Measurements from ENCODE around the gene TPPP3.
"Not testable (repeated sequence)": the region's sequence is repeated elsewhere in the genome, so short reads cannot be mapped to it uniquely, and the experiment has no call there.

TPPP3 gene

DNA sequence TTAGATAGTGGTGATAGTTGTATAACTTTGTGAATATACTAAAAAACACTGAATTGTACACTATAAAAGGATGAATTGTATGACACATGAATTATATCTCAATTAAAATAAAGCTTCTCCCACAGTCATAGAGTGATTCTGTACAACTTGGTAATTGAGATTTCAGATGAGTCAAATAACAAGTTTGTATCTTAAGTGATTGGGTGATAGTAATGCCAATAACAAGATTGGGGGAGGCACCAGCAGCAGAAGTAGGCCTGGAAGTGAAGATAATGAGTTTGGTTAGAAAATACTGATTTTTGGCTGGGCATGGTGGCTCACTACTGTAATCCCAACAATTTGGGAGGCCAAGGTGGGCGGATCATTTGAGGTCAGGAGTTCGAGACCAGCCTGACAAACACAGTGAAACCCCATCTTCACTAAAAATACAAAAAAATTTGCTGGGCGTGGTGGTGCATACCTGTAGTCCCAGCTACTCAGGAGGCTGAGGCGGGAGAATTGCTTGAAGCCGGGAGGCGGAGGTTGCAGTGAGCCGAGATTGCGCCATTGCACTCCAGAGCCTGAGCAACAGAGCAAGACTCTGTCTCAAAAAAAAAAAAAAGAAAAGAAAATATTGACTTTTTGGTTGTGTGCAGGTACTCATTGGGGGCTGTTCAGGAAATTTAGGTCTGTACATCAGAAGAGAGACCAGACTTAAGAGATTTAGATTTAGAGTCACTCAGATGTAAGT, 33.6 kb downstream of the TPPP3 start:
- H2BK5ac ChIP-seq (ENCODE audit: low read depth, low read length, poor library complexity, severe bottlenecking); H2AK5ac ChIP-seq (ENCODE audit: low read length, severe bottlenecking); H3K9ac ChIP-seq (ENCODE audit: low read length); H3K23ac ChIP-seq (ENCODE audit: low read length in 2 of 2); H3K14ac ChIP-seq (ENCODE audit: low read length in 2 of 2); H3K79me1 ChIP-seq (replicated peaks; ENCODE audit: low read length, poor library complexity, severe bottlenecking); H4K8ac ChIP-seq (ENCODE audit: low read length); H3K4me3 ChIP-seq (ENCODE audit: insufficient read depth in 1 of 2, low read depth in 1 of 2, low read length in 2 of 2); H2BK12ac ChIP-seq (ENCODE audit: low read length in 2 of 2); H2AFZ ChIP-seq (ENCODE audit: low read depth, low read length); H3K4me2 ChIP-seq (ENCODE audit: low read length, poor library complexity, severe bottlenecking); H3K36me3 ChIP-seq (ENCODE audit: control insufficient read depth in 1 of 2, insufficient read depth in 2 of 2, low read depth in 1 of 2, low read length in 2 of 2); H3K9me3 ChIP-seq (ENCODE audit: control insufficient read depth, low read length); DNase-seq; H3K27ac ChIP-seq (ENCODE audit: low read length, poor library complexity, severe bottlenecking); H2BK15ac ChIP-seq (ENCODE audit: low read depth, poor library complexity, severe bottlenecking); H2BK120ac ChIP-seq (ENCODE audit: low read depth, low read length); H3K4me1 ChIP-seq (ENCODE audit: control insufficient read depth, insufficient read depth, low read depth, low read length); H4K91ac ChIP-seq (ENCODE audit: low read length); H3K18ac ChIP-seq (ENCODE audit: low read depth in 1 of 2, low read length in 2 of 2); H3K4ac ChIP-seq (ENCODE audit: low read depth in 1 of 2, low read length in 2 of 2): not testable (repeated sequence)
- 90% methylated on average over 8 of the region's 8 CpGs for WGBS
- peaks cover 12 to 46% of the 10 kb centered on the region in 2 experiments for H3K27me3 ChIP-seq (ENCODE audit: control insufficient read depth in 1 of 2, insufficient read depth in 1 of 2, low read length in 2 of 2)

DNA sequence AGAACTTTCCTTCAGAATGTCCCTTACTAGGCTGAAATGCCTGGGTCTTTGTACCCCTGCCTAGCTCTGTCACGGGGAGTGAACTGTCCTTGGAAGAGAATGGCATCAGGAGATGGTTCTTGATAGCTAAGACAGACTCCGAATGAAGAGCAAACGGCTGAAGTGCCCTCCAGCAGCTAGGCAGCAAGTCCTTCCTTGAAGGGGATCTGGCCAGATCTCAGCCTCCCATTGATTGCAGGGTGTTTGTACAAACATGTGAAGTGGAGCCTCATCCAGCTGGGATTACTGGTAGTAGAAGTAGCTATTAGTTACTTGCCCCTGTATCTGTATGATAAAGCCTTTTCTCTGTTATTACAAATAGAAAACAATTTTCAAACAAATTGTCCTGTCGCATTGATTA, 35.7 kb downstream of the TPPP3 start:
- Histone ChIP-seq H3K14ac (ENCODE audit: low read length in 2 of 2) (peak overlapping the region in 1 of 2 experiments; percentile 55), H3K18ac (ENCODE audit: low read depth in 1 of 2, low read length in 2 of 2) (no peak overlapping the region), H4K8ac (ENCODE audit: low read length) (no peak overlapping the region), H3K4me3 (ENCODE audit: insufficient read depth in 1 of 2, low read depth in 1 of 2, low read length in 2 of 2) (no peak overlapping the region), H3K79me1 (replicated peaks; ENCODE audit: low read length, poor library complexity, severe bottlenecking) (no peaks in the 10 kb centered on the region), H2BK12ac (ENCODE audit: low read length in 2 of 2) (no peak overlapping the region), H3K4me2 (ENCODE audit: low read length, poor library complexity, severe bottlenecking) (no peak overlapping the region), H2BK15ac (ENCODE audit: low read depth, poor library complexity, severe bottlenecking) (no peak overlapping the region), H2BK120ac (ENCODE audit: low read depth, low read length) (no peak overlapping the region), H2AK5ac (ENCODE audit: low read length, severe bottlenecking) (no peak overlapping the region), H3K27ac (ENCODE audit: low read length, poor library complexity, severe bottlenecking) (no peak overlapping the region), H2AFZ (ENCODE audit: low read depth, low read length) (no peak overlapping the region), H3K36me3 (ENCODE audit: control insufficient read depth in 1 of 2, insufficient read depth in 2 of 2, low read depth in 1 of 2, low read length in 2 of 2) (no peaks in the 10 kb centered on the region), H3K4me1 (ENCODE audit: control insufficient read depth, insufficient read depth, low read depth, low read length) (no peaks in the 10 kb centered on the region), H3K9me3 (ENCODE audit: control insufficient read depth, low read length) (peaks cover 5% of the 10 kb centered on the region), H3K4ac (ENCODE audit: low read depth in 1 of 2, low read length in 2 of 2) (no peak overlapping the region), H4K91ac (ENCODE audit: low read length) (no peak overlapping the region), H3K27me3 (ENCODE audit: control insufficient read depth in 1 of 2, insufficient read depth in 1 of 2, low read length in 2 of 2) (peaks cover 8 to 43% of the 10 kb centered on the region in 2 experiments), H3K9ac (ENCODE audit: low read length) (no peak overlapping the region), H2BK5ac (ENCODE audit: low read depth, low read length, poor library complexity, severe bottlenecking) (no peak overlapping the region), H3K23ac (ENCODE audit: low read length in 2 of 2) (no peak overlapping the region)
- DNase-seq, result no peak
- WGBS, result 31% methylated on average over 3 of the region's 4 CpGs

DNA sequence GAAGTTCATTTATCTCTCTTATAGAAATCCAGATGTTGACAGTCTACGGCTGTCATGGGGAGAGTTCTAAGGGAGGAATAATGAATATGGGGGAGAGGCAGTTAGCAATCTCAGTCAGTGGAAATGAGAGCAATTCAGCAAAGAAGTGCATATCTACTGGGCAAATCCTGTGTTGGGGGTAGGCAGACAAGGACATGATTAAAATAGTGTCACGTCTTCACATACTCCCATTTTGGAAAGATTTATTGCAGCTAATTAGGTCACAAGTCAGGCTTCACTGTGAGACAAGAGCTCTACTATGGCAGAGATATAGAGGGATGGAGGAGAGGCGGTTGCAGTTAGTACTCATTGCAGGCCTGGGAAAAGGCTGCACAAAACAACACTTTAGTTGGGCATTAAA, 36.9 kb downstream of the TPPP3 start:
- H3K18ac ChIP-seq (ENCODE audit: low read depth in 1 of 2, low read length in 2 of 2), result no peak overlapping the region
- H3K27me3 ChIP-seq (ENCODE audit: control insufficient read depth in 1 of 2, insufficient read depth in 1 of 2, low read length in 2 of 2), result peaks cover 8 to 40% of the 10 kb centered on the region in 2 experiments
- H3K4ac ChIP-seq (ENCODE audit: low read depth in 1 of 2, low read length in 2 of 2), result no peak overlapping the region
- no peak overlapping the region for H3K9ac ChIP-seq (ENCODE audit: low read length)
- H2BK120ac ChIP-seq (ENCODE audit: low read depth, low read length), result no peak overlapping the region
- H3K14ac ChIP-seq (ENCODE audit: low read length in 2 of 2), result no peak overlapping the region
- peaks cover 5% of the 10 kb centered on the region for H3K9me3 ChIP-seq (ENCODE audit: control insufficient read depth, low read length)
- no peaks in the 10 kb centered on the region for H3K79me1 ChIP-seq (replicated peaks; ENCODE audit: low read length, poor library complexity, severe bottlenecking)
- no peak for DNase-seq
- no peaks in the 10 kb centered on the region for H3K4me1 ChIP-seq (ENCODE audit: control insufficient read depth, insufficient read depth, low read depth, low read length)
- H3K27ac ChIP-seq (ENCODE audit: low read length, poor library complexity, severe bottlenecking), result no peak overlapping the region
- no peak overlapping the region for H4K91ac ChIP-seq (ENCODE audit: low read length)
- H2AFZ ChIP-seq (ENCODE audit: low read depth, low read length), result no peak overlapping the region
- no peak overlapping the region for H2AK5ac ChIP-seq (ENCODE audit: low read length, severe bottlenecking)
- H2BK12ac ChIP-seq (ENCODE audit: low read length in 2 of 2), result no peak overlapping the region
- no peaks in the 10 kb centered on the region for H3K36me3 ChIP-seq (ENCODE audit: control insufficient read depth in 1 of 2, insufficient read depth in 2 of 2, low read depth in 1 of 2, low read length in 2 of 2)
- no peak overlapping the region for H4K8ac ChIP-seq (ENCODE audit: low read length)
- no peak overlapping the region for H3K4me3 ChIP-seq (ENCODE audit: insufficient read depth in 1 of 2, low read depth in 1 of 2, low read length in 2 of 2)
- H3K4me2 ChIP-seq (ENCODE audit: low read length, poor library complexity, severe bottlenecking), result no peak overlapping the region
- no peak overlapping the region for H3K23ac ChIP-seq (ENCODE audit: low read length in 2 of 2)
- H2BK5ac ChIP-seq (ENCODE audit: low read depth, low read length, poor library complexity, severe bottlenecking), result no peak overlapping the region
- no peak overlapping the region for H2BK15ac ChIP-seq (ENCODE audit: low read depth, poor library complexity, severe bottlenecking)
- 67% methylated on average over 3 of the region's 3 CpGs for WGBS

DNA sequence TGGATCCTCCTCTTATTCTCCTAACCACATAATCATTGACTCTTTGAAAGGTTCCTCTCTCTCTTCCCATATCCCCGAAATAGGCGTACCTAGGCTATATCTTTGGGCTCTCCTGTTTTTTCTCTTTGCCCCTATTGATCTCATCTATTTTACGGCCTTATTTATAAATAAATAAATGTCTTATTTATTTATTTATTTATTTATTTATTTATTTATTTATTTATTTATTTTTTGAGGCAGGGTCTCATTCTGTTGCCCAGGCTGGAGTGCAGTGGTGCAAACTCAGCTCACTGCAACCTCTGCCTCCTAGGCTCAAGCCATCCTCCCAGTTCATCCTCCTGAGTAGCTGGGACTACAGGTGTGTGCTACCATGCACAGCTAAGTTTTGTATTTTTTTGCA, 40.8 kb downstream of the TPPP3 start:
- not testable (repeated sequence) for H4K8ac ChIP-seq (ENCODE audit: low read length); H3K14ac ChIP-seq (ENCODE audit: low read length in 2 of 2); H3K4me3 ChIP-seq (ENCODE audit: insufficient read depth in 1 of 2, low read depth in 1 of 2, low read length in 2 of 2); H3K4me2 ChIP-seq (ENCODE audit: low read length, poor library complexity, severe bottlenecking); H3K18ac ChIP-seq (ENCODE audit: low read depth in 1 of 2, low read length in 2 of 2); H3K4me1 ChIP-seq (ENCODE audit: control insufficient read depth, insufficient read depth, low read depth, low read length); H2AFZ ChIP-seq (ENCODE audit: low read depth, low read length); H3K36me3 ChIP-seq (ENCODE audit: control insufficient read depth in 1 of 2, insufficient read depth in 2 of 2, low read depth in 1 of 2, low read length in 2 of 2); H3K9ac ChIP-seq (ENCODE audit: low read length); H2BK15ac ChIP-seq (ENCODE audit: low read depth, poor library complexity, severe bottlenecking); H3K79me1 ChIP-seq (replicated peaks; ENCODE audit: low read length, poor library complexity, severe bottlenecking); H3K9me3 ChIP-seq (ENCODE audit: control insufficient read depth, low read length); H2BK120ac ChIP-seq (ENCODE audit: low read depth, low read length); H3K27ac ChIP-seq (ENCODE audit: low read length, poor library complexity, severe bottlenecking); H2BK5ac ChIP-seq (ENCODE audit: low read depth, low read length, poor library complexity, severe bottlenecking); DNase-seq; H4K91ac ChIP-seq (ENCODE audit: low read length); H2BK12ac ChIP-seq (ENCODE audit: low read length in 2 of 2); H3K4ac ChIP-seq (ENCODE audit: low read depth in 1 of 2, low read length in 2 of 2); H3K23ac ChIP-seq (ENCODE audit: low read length in 2 of 2); H2AK5ac ChIP-seq (ENCODE audit: low read length, severe bottlenecking)
- H3K27me3 ChIP-seq (ENCODE audit: control insufficient read depth in 1 of 2, insufficient read depth in 1 of 2, low read length in 2 of 2), result peaks cover 8 to 24% of the 10 kb centered on the region in 2 experiments
- 100% methylated on average over 1 of the region's 3 CpGs for WGBS
